Mesendoderm (in vitro differentiated cells): Measurements from ENCODE around the gene C2.
A peak's percentile ranks its signal among the peaks of the same experiment; 100 is the strongest.

Source experiments
- DNase-seq: peaks from one replicate; pipeline ENCODE4 v3.0.0; 2013
- H2AK5ac ChIP-seq: 2 replicates; pipeline ENCODE4 v1.6.1; 2013; ENCODE audit warnings: low read length, inconsistent platforms
- H2BK120ac ChIP-seq: 2 replicates; pipeline ENCODE4 v1.6.1; 2013; ENCODE audit warnings: low read depth, mild to moderate bottlenecking, low read length, moderate library complexity, mixed read lengths
- H2BK15ac ChIP-seq: replicated peaks from 2 replicates; pipeline ENCODE4 v1.6.1; 2013; ENCODE audit warnings: low read depth, mild to moderate bottlenecking, moderate library complexity
- H2BK5ac ChIP-seq: 2 replicates; pipeline ENCODE4 v1.6.1; 2013; ENCODE audit warnings: low read length, inconsistent platforms
- H3K18ac ChIP-seq: 2 replicates; pipeline ENCODE4 v1.6.1; 2013; ENCODE audit warnings: mild to moderate bottlenecking, low read length, mixed read lengths
- H3K23ac ChIP-seq: one replicate; pipeline ENCODE4 v1.6.1; 2013; ENCODE audit warnings: low read length
- H3K27ac ChIP-seq: 2 replicates; pipeline ENCODE4 v1.5.1; 2013; ENCODE audit warnings: low read depth, mild to moderate bottlenecking, inconsistent platforms, low read length, moderate library complexity
- H3K27me3 ChIP-seq: 2 replicates; pipeline ENCODE4 v1.6.1; 2013; ENCODE audit warnings: low read length, control low read depth, mild to moderate bottlenecking, inconsistent platforms; ENCODE audit not compliant: insufficient read depth, poor library complexity
- H3K36me3 ChIP-seq: 2 replicates; pipeline ENCODE4 v1.6.1; 2013; ENCODE audit warnings: low read length, inconsistent platforms; ENCODE audit not compliant: control insufficient read depth, insufficient read depth
- H3K4ac ChIP-seq: one replicate; pipeline ENCODE4 v1.6.1; 2013; ENCODE audit warnings: low read depth, mild to moderate bottlenecking, low read length, moderate library complexity
- H3K4me1 ChIP-seq: 2 replicates; pipeline ENCODE4 v1.6.1; 2013; ENCODE audit warnings: low read depth, low read length, inconsistent platforms; ENCODE audit not compliant: control insufficient read depth
- H3K4me2 ChIP-seq: 2 replicates; pipeline ENCODE4 v1.6.1; 2013; ENCODE audit warnings: low read length
- H3K4me3 ChIP-seq: 2 replicates; pipeline ENCODE4 v1.5.1; 2013; ENCODE audit warnings: mild to moderate bottlenecking, low read length
- H3K56ac ChIP-seq: one replicate; pipeline ENCODE4 v1.6.1; 2013; ENCODE audit warnings: low read length
- H3K79me1 ChIP-seq: 2 replicates; pipeline ENCODE4 v1.6.1; 2013; ENCODE audit warnings: low read length, inconsistent platforms
- H3K79me2 ChIP-seq: 2 replicates; pipeline ENCODE4 v1.6.1; 2013; ENCODE audit warnings: mild to moderate bottlenecking, low read length; ENCODE audit not compliant: control insufficient read depth, insufficient read depth
- H3K9ac ChIP-seq: 2 replicates; pipeline ENCODE4 v1.6.1; 2013; ENCODE audit warnings: low read length, inconsistent platforms
- H4K5ac ChIP-seq: one replicate; pipeline ENCODE4 v1.6.1; 2013; ENCODE audit warnings: low read length
- H4K8ac ChIP-seq: one replicate; pipeline ENCODE4 v1.6.1; 2013; ENCODE audit warnings: low read depth, mild to moderate bottlenecking, control low read depth, low read length, moderate library complexity
- WGBS: extraction: QIAGEN DNeasy Blood & Tissue Kit; methylation state at CpG from one replicate; pipeline ENCODE4 v1.1.7; 2013; ENCODE audit warnings: low lambda C conversion rate, missing lambda C conversion rate; ENCODE audit not compliant: insufficient coverage; ENCODE audit errors: extremely low coverage; 5-methylcytosine and 5-hydroxymethylcytosine counted together

Gene C2

GRCh38 chr6:31896856-31897611 is 30.5 kb upstream of the C2 start:
- Histone ChIP-seq H3K79me1 (peaks cover 4% of the 10 kb centered on the region), H3K23ac (no peak overlapping the region)
- WGBS, result no CpG with 5 or more reads among the region's 62 CpGs

DNA sequence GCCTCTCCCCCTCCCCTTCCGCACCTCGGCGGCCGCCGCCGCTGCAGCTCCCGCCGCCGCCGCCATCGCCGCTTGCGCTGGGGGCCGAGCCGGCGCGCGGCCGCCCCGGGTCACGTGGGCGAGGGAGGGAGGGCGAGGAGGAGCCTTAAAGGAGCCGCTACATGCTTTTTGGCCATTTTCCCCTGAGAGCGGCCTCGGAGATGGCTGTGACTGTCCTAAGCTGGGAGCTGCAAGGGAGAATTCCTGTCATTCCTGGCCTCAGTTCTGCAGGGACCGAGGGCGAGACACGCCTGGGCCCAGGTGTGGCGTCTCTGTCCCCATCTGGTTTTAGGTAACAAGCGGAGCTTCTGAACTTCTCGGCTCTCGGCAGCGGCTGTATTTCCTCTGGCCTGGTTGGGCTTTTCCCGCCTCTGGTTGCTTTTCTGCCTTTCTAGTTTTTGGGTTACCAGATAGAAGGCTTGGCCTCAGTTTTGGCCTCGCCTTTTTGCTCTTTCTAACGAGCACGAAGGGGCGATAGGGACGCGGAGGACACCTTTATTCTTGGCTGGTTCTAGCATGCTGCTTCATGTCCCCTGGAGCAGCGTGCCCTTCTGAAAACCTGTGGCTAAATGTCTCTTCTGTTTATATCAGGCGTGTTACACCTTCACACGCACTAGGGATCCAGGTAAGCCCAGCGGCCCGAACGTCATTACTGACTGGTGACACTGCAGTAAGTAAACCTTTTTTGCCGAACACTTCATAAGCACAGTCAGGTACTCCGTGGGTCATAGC is 29.7 kb upstream of the C2 start, which contains the start of gene EHMT2:
EHMT2 (minus strand) TSS at position 87 of the 771 bp plus-strand sequence; CDS start at position 66, 21 bp downstream.
- Histone ChIP-seq H3K36me3 (peaks cover 4% of the 10 kb centered on the region), H3K4ac (peak within 1 kb of the TSS; percentile 88), H3K4me2 (peak within 1 kb of the TSS; percentile 100), H3K27me3 (no peaks in the 10 kb centered on the region), H3K27ac (peak within 1 kb of the TSS; percentile 72), H3K4me3 (peak within 1 kb of the TSS; percentile 85), H2AK5ac (no peak within 1 kb of the TSS), H3K79me1 (peaks cover 4% of the 10 kb centered on the region), H3K79me2 (peaks cover 4% of the 10 kb centered on the region), H3K4me1 (no peaks in the 10 kb centered on the region), H2BK5ac (no peak within 1 kb of the TSS), H3K9ac (peak within 1 kb of the TSS; percentile 83), H2BK120ac (peak within 1 kb of the TSS; percentile 76), H4K8ac (peak within 1 kb of the TSS; percentile 68), H4K5ac (no peak within 1 kb of the TSS), H2BK15ac (no peak within 1 kb of the TSS), H3K23ac (no peak within 1 kb of the TSS), H3K18ac (peak within 1 kb of the TSS; percentile 99), H3K56ac (peak within 1 kb of the TSS; percentile 92)
- DNase-seq, result peak; percentile 93
- WGBS, result no CpG with 5 or more reads among the region's 49 CpGs

More at GRCh38 chr6:31896856-31897611, 30.5 kb upstream of the C2 start:
- Histone ChIP-seq H4K8ac (peak overlapping the region; percentile 68), H3K9ac (peak overlapping the region; percentile 82), H3K4me2 (peak overlapping the region; percentile 74), H2AK5ac (no peak overlapping the region), H3K27me3 (no peaks in the 10 kb centered on the region), H3K27ac (peak overlapping the region; percentile 72), H3K36me3 (peaks cover 4% of the 10 kb centered on the region), H3K4ac (peak overlapping the region; percentile 88), H4K5ac (no peak overlapping the region), H3K4me1 (no peaks in the 10 kb centered on the region), H3K79me2 (peaks cover 4% of the 10 kb centered on the region), H2BK5ac (no peak overlapping the region), H3K56ac (peak overlapping the region; percentile 92), H2BK120ac (peak overlapping the region; percentile 76), H3K18ac (peak overlapping the region; percentile 99), H3K4me3 (peak overlapping the region; percentile 53), H2BK15ac (no peak overlapping the region)
- no peak for DNase-seq

DNA sequence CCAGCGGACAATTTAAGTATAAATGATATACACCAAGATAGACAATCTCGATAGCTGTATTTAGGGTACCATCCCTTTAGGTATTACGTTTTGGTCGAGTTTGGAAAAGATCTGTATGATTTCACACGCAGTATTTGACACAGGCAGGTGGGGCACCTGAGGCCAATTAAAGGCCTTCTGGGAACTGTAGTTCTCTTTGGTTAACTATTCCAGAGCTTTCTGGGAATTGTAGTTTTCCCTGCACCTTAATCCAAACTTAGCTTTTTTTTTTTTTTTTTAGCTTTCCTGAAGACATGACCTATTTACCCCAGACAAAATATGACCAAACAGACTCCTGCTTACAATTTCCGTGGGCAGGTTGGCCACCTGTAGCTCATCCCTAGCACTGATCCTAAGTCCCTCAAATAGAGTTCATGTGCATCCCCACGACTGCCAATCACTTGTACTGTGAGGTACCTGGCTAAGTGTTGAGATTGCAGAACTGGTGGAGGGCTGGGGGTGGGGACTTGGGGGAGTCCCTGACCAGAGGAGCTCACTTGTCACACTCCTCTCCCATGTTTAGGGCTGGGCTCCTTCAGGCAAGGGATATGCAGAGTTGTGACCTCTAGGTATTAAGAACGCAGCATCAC is 29.0 kb upstream of the C2 start:
- WGBS, result no CpG with 5 or more reads among the region's 8 CpGs

GRCh38 chr6:31899215-31899614 is 28.3 kb upstream of the C2 start:
- H2AK5ac ChIP-seq, result no peak overlapping the region
- H3K36me3 ChIP-seq, result no peaks in the 10 kb centered on the region
- H2BK120ac ChIP-seq, result no peak overlapping the region
- no peak overlapping the region for H3K9ac ChIP-seq
- no peak overlapping the region for H4K5ac ChIP-seq
- H2BK5ac ChIP-seq, result no peak overlapping the region
- H3K18ac ChIP-seq, result no peak overlapping the region
- peaks cover 4% of the 10 kb centered on the region for H3K79me1 ChIP-seq
- no peak overlapping the region for H3K4me3 ChIP-seq
- no peak overlapping the region for H4K8ac ChIP-seq
- H3K4me1 ChIP-seq, result no peaks in the 10 kb centered on the region
- H3K27ac ChIP-seq, result no peak overlapping the region
- H3K23ac ChIP-seq, result no peak overlapping the region
- peaks cover 4% of the 10 kb centered on the region for H3K79me2 ChIP-seq
- no CpG with 5 or more reads among the region's 5 CpGs for WGBS
- no peak overlapping the region for H3K56ac ChIP-seq
- no peak overlapping the region for H3K4me2 ChIP-seq
- no peak for DNase-seq
- H3K4ac ChIP-seq, result no peak overlapping the region
- no peak overlapping the region for H2BK15ac ChIP-seq
- no peaks in the 10 kb centered on the region for H3K27me3 ChIP-seq

More for the DNA sequence above, 29.0 kb upstream of the C2 start:
- peaks cover 4% of the 10 kb centered on the region for H3K79me2 ChIP-seq
- peak overlapping the region; percentile 85 for H3K4me3 ChIP-seq
- H3K27ac ChIP-seq, result no peak overlapping the region
- H3K79me1 ChIP-seq, result peaks cover 4% of the 10 kb centered on the region
- no peak overlapping the region for H4K8ac ChIP-seq
- no peaks in the 10 kb centered on the region for H3K4me1 ChIP-seq
- no peak overlapping the region for H4K5ac ChIP-seq
- no peak overlapping the region for H3K4ac ChIP-seq
- peak overlapping the region; percentile 83 for H3K9ac ChIP-seq
- no peaks in the 10 kb centered on the region for H3K36me3 ChIP-seq
- H2BK5ac ChIP-seq, result no peak overlapping the region
- H2BK15ac ChIP-seq, result no peak overlapping the region
- DNase-seq, result peak; percentile 76
- no peak overlapping the region for H3K18ac ChIP-seq
- H2BK120ac ChIP-seq, result no peak overlapping the region
- H3K56ac ChIP-seq, result peak overlapping the region; percentile 91
- no peak overlapping the region for H2AK5ac ChIP-seq
- no peaks in the 10 kb centered on the region for H3K27me3 ChIP-seq
- H3K4me2 ChIP-seq, result peak overlapping the region; percentile 100
- no peak overlapping the region for H3K23ac ChIP-seq

GRCh38 chr6:31899882-31900722 is 27.4 kb upstream of the C2 start:
- H3K4me1 ChIP-seq, result no peaks in the 10 kb centered on the region
- H3K36me3 ChIP-seq, result no peaks in the 10 kb centered on the region
- H2AK5ac ChIP-seq, result no peak overlapping the region
- H3K27me3 ChIP-seq, result no peaks in the 10 kb centered on the region
- no peak overlapping the region for H4K8ac ChIP-seq
- H2BK120ac ChIP-seq, result no peak overlapping the region
- H3K27ac ChIP-seq, result no peak overlapping the region
- no peak overlapping the region for H3K4me3 ChIP-seq
- no peak overlapping the region for H3K23ac ChIP-seq
- H2BK15ac ChIP-seq, result no peak overlapping the region
- no peak overlapping the region for H3K9ac ChIP-seq
- no CpG with 5 or more reads among the region's 49 CpGs for WGBS
- H3K56ac ChIP-seq, result no peak overlapping the region
- peaks cover 4% of the 10 kb centered on the region for H3K79me2 ChIP-seq
- no peak overlapping the region for H3K4me2 ChIP-seq
- H3K4ac ChIP-seq, result no peak overlapping the region
- no peak overlapping the region for H3K18ac ChIP-seq
- H2BK5ac ChIP-seq, result no peak overlapping the region
- no peak for DNase-seq
- H3K79me1 ChIP-seq, result peaks cover 4% of the 10 kb centered on the region
- H4K5ac ChIP-seq, result no peak overlapping the region
